Measurements from ENCODE around the gene MTHFR.

- no peak for TF ChIP-seq YY1 (IDR thresholded peaks at IDR 0.05; ENCODE audit: insufficient read depth, insufficient read length)
- TF ChIP-seq ZNF274 (IDR thresholded peaks at IDR 0.05; ENCODE audit: low read depth, low read length), result no peak
- no peak for TF ChIP-seq SUZ12 (IDR thresholded peaks at IDR 0.05; ENCODE audit: extremely low read depth, insufficient read depth, insufficient read length)
Observed at GRCh38 chr1:11851180-11851579, 45.4 kb upstream of the MTHFR start.

Measured in NT2/D1 (cell line).